ENCODE measurements around the gene ACOX2.

The ACOX2 gene

GRCh38 chr3:58470363-58471024 lies 66.5 kb downstream of the ACOX2 start:
- DNase-seq = no peak

DNA sequence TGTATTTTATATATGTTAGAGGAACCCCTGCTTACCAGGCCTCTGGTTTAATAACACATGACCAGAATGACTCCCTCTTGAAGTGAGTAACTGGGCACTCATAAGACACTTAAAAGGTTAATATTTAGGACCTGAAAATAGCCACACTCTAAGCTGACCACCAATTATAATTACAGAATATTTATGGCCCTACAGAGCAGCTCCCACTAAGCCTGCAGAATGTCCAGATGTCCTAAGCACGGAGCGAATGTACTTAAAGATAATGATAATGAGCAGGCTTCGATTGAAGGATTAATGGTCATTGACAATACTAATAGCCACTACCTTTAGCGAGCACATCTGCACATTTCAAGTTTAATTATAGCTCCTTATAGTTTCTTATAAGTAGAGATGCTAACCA lies 67.9 kb downstream of the ACOX2 start:
- DNase-seq = no peak

- no peak for DNase-seq
These were observed 70.0 kb downstream of the ACOX2 start for GRCh38 chr3:58466899-58467563.

DNA sequence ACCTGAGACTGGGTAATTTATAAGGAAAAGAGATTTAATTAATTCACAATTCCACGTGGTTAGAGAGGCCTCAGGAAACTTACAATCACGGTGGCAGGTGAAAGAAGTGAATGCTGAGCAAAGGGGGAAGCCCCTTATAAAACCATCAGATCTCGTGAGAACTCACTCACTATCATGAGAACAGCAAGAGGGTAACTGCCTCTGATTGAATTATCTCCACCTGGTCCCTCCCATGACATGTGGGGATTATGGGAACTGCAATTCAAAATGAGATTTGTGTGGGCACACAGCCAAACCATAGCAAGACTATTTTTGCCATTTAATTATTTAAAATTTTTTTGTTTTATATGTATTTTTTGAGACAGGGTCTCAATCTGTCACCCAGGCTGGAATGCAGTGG lies 72.1 kb downstream of the ACOX2 start:
- DNase-seq = no peak

- DNase-seq = no peak
These were observed 73.1 kb downstream of the ACOX2 start for GRCh38 chr3:58463942-58464271.

GRCh38 chr3:58463181-58463941 lies 73.6 kb downstream of the ACOX2 start:
- DNase-seq = peak; percentile 67

DNA sequence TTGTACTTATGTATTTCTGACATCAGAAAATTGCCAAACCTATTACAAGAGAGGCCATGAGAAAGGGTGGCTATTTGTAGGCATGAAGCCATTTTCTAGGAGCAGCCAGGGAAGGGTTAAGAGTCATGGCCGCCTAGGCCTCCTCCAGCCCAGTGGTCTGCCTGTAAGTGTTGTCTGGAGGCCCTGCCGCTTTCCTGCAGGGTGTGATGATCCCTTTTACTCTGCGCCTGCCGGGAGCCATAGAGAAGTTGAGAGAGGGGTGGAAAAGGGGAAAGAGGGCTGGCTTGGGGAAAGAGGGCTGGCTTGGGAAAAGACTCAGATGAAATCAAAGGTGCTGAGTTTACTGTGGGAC lies 74.2 kb downstream of the ACOX2 start:
- DNase-seq = no peak

DNA sequence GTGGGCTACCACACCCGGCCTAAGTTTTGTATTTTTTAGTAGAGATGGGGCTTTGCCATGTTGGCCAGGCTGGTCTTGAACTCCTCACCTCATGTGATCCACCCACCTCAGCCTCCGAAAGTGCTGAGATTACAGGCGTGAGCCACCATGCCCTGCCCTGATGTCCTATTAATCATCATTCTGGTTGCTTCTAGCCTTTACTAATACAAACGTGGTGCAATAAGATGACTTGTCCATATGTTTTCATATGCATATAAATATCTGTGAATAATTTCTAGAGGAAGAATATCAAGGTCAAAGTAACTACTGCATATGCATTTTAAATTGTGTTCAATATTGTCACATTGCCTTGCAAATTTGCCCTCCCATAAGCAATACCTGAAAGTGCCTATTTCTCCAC lies 77.8 kb downstream of the ACOX2 start:
- no peak for DNase-seq

Measured in stimulated activated CD4-positive, alpha-beta T cell treated with anti-CD3 and anti-CD28 coated beads, Interleukin-12 subunit alpha, Interleukin-12 subunit beta, amount 100 ng/mL, for 4 hours (primary cell).